Spleen (tissue), 11 donors: Measurements from ENCODE around the gene ARL6IP1. TPM values are rescaled to one million over a fixed set of nuclear protein-coding genes. Genes with fewer than 3 reads are reported as not detected.
A peak's percentile ranks its signal among the peaks of the same experiment; 100 is the strongest.
"Not testable (repeated sequence)": the region's sequence is repeated elsewhere in the genome, so short reads cannot be mapped to it uniquely, and the experiment has no call there.

Experiments
- DNase-seq: peaks from one replicate; pipeline ENCODE4 v3.0.0-alpha.2; 2020
- H3K27ac ChIP-seq, 8 donors: fragments of 200-600 bp; sonication (generic) in 7 of 8; 1 replicate in 4 of 8; 2 replicates in 4 of 8; pipeline versions ENCODE4 v1.5.0 to v1.8.0; 2016 to 2021; ENCODE audit warnings: inconsistent platforms in 4 of 8, mild to moderate bottlenecking in 4 of 8, moderate library complexity in 1 of 8
- H3K27me3 ChIP-seq, 7 donors: fragments of 200-600 bp; sonication (generic) in 6 of 7; replicated peaks in 1 of 7; 1 replicate in 4 of 7; 2 replicates in 3 of 7; pipeline versions ENCODE4 v1.5.0 to v1.8.0; 2016 to 2021; ENCODE audit warnings: inconsistent platforms in 3 of 7, mild to moderate bottlenecking in 1 of 7
- H3K36me3 ChIP-seq, 6 donors: fragments of 200-600 bp; sonication (generic) in 5 of 6; 1 replicate in 4 of 6; 2 replicates in 2 of 6; pipeline versions ENCODE4 v1.5.0 to v1.8.0; 2016 to 2021; ENCODE audit warnings: inconsistent platforms in 2 of 6
- H3K4me1 ChIP-seq, 6 donors: fragments of 200-600 bp; sonication (generic) in 5 of 6; 1 replicate in 3 of 6; 2 replicates in 3 of 6; pipeline versions ENCODE4 v1.5.0 to v1.8.0; 2016 to 2021; ENCODE audit warnings: inconsistent platforms in 3 of 6
- H3K4me3 ChIP-seq, 8 donors: fragments of 200-600 bp; sonication (generic) in 7 of 8; 1 replicate in 4 of 8; 2 replicates in 4 of 8; pipeline versions ENCODE4 v1.5.0 to v1.8.0; 2016 to 2021; ENCODE audit warnings: inconsistent platforms in 4 of 8, mild to moderate bottlenecking in 4 of 8, moderate library complexity in 2 of 8
- H3K9me3 ChIP-seq, 8 donors: fragments of 200-600 bp; sonication (generic) in 7 of 8; 1 replicate in 4 of 8; 2 replicates in 4 of 8; pipeline versions ENCODE4 v1.5.0 to v1.8.0; 2016 to 2021; ENCODE audit warnings: inconsistent platforms in 4 of 8
- WGBS, 5 donors: extraction: QIAGEN DNeasy Blood & Tissue Kit in 3 of 5; methylation state at CpG; one replicate each; pipeline versions ENCODE4 v1.1.5 to v1.1.7; 2013 to 2018; 5-methylcytosine and 5-hydroxymethylcytosine counted together
- intact Hi-C: fragments of 100-400 bp; cut with DNase I; formaldehyde crosslinking; loops from one replicate; pipeline ENCODE4 v1.15.0; 2023; ENCODE audit warnings: low total_unique reads
- polyA plus RNA-seq, 3 donors: library from polyadenylated mRNA; stranded (reverse); fragments of 200-250 nt; gene quantifications; one replicate each; pipeline ENCODE4 v1.2.1, GENCODE V29; 2013
- total RNA-seq, 7 donors: library from RNA; depleted of rRNA in 3 of 7; stranded (reverse); fragments of >200 nt in 3 of 7; fragmentation: NEBNext Ultra II Directional in 4 of 7; extraction: Animal tissue kit (Norgen Biotek cat#: 25700) in 4 of 7; gene quantifications; one replicate each; pipeline versions ENCODE4 v1.1.0 to v1.2.1, GENCODE V29; 2016 to 2021
- TF ChIP-seq, protein P1 (sequence below), 11 experiments: fragments of 200-600 bp in 7 of 11; fragments of 450-650 bp in 4 of 11; sonication (generic) in 4 of 11; IDR thresholded peaks in 8 of 11; conservative IDR thresholded peaks in 3 of 11; 1 replicate in 7 of 11; 2 replicates in 4 of 11; pipeline versions ENCODE4 v1.4.0 to v1.8.0; 2016 to 2021; ENCODE audit warnings: antibody characterized with exemption in 11 of 11, inconsistent platforms in 4 of 11, mild to moderate bottlenecking in 1 of 11
- donor health status: healthy with polysubstance abuse.
- donor health status: DM: no; HTN: no; CAD: no; lungs with moderate emphysema.
- donor health status: DM: no; HTN: no; CAD: no.
- donor health status: Bipolar disorder and iron deficiency.
- donor health status: healthy.
- donor health status: DM: no; HTN: no; CAD: no.
- donor health status: DM: yes; HTN: yes; CAD: no.

ARL6IP1 gene
- total and polyA plus RNA-seq, 10 donors, result 36.6 to 245 (median 86.8) TPM

DNA sequence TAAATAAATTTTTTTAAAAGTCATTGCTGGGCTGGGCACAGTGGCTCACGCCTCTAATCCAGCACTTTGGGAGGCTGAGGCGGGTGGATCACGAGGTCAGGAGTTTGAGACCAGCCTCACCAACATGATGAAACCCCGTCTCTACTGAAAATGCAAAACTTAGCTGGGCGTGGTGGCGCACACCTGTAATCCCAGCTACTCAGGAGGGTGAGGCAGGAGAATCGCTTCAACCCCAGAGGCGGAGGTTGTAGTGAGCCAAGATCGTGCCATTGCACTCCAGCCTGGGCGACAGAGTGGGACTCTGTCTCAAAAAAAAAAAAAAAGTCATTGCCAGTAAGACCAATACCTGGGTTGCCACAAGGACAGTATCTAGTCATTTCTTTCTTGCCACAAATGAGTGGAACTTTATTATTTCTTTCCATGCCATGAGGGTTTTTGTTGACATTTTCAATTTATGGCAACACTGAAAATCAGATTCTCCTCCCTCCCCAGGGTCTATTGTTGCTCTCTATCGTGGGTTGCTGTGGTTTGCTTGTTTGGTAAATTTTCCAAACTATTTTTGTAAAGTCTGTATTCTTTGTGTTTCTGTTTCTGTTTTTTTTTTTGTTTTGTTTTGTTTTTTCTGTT is 30.9 kb downstream of the ARL6IP1 start:
- 86 to 94% (median 88%) methylated on average over 11 of the region's 11 CpGs for WGBS, 5 donors
- H3K9me3 ChIP-seq, H3K4me1 ChIP-seq, H3K27ac ChIP-seq, H3K4me3 ChIP-seq, H3K27me3 ChIP-seq, intact Hi-C loops, DNase-seq, H3K36me3 ChIP-seq: not testable (repeated sequence)

DNA sequence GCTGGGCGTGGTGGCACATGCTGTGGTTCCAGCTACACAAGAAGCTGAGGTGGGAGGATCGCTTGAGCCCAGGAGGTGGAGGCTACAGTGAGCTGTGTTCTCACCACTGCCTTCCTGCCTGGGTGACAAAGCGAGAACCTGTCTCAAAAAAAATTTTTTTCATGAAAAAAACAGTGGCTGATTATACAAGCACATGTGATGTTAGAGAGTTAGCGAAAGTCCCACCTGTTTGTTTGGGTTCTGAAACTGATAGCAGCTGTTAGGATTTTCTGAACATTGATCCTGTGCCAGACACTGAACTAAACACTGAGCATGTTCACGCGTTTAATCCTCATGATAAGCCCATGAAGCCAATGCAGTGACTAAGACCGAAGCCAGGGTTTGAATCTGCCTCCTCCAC is 34.1 kb downstream of the ARL6IP1 start:
- H3K4me1 ChIP-seq, H3K4me3 ChIP-seq, H3K9me3 ChIP-seq, intact Hi-C loops, H3K27me3 ChIP-seq, H3K36me3 ChIP-seq, DNase-seq, H3K27ac ChIP-seq: not testable (repeated sequence)
- WGBS, 5 donors, result 44 to 63% (median 54%) methylated on average over 6 of the region's 7 CpGs

DNA sequence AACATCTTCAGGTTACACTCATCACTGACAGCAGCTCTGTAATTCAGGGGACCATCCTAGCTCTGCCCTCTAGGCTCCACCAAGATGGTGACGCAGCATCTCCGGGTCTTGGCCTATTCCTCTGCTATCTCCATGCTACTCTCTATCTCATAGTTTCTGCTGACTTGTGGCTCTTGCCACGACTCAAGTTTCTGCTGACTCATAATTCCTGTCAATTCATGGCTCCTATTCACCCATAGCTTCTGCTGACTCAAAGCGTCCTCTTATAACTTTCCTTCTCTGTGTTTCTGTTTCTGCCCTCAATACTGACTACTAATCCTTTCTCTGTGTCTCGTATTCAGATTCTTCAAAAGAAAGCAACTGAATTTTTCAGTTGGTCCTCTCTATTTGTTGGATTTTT is 38.6 kb downstream of the ARL6IP1 start:
- H3K36me3 ChIP-seq, H3K27ac ChIP-seq, DNase-seq, H3K9me3 ChIP-seq, H3K4me1 ChIP-seq, intact Hi-C loops, H3K4me3 ChIP-seq, H3K27me3 ChIP-seq: not testable (repeated sequence)
- 13 to 53% (median 35%) methylated on average over 2 to 3 of the region's 5 CpGs for WGBS, 5 donors

DNA sequence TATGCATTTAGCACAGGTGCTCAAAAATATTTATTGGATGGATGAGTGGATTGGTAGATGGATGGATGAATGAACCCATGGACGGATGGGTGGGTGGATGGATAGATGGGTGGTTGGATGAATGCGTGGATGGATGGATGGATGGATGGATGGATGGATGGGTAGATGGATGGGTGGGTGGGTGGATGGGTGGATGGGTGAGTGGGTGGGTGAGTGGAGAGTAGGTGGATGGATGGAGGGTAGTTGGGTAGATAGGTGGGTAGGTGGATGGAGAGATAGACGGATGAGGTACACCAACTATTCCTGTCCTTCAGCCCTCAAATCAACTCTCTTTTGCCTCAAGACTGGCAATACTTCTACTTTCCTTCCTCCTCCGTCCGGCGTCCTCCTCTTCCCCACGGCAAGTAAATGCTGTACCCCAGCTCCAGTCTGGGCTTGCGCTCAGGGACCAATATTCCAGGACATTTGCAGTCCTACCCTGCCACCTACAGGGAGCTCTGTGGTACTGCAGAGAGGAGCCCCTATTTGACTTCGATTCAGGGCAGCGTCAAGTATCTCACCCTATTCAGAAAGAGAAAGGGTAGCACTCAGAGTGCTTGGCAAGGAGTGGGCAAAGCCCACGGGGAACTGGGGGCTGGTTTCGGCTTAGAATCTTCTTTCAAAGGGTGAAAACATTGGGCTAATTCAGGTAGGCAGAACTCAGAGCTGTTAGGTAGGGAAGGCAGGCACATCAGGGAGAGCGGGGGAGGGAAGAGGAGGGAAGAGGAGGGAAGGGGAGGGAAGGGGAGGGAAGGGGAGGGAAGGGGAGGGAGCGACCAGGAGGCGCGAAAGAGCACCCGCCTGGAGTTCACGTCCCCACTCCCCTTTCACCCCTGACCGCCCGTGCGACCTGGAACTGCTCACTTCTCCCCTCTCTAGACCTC is 41.5 kb downstream of the ARL6IP1 start:
- TF ChIP-seq, protein P1, sequence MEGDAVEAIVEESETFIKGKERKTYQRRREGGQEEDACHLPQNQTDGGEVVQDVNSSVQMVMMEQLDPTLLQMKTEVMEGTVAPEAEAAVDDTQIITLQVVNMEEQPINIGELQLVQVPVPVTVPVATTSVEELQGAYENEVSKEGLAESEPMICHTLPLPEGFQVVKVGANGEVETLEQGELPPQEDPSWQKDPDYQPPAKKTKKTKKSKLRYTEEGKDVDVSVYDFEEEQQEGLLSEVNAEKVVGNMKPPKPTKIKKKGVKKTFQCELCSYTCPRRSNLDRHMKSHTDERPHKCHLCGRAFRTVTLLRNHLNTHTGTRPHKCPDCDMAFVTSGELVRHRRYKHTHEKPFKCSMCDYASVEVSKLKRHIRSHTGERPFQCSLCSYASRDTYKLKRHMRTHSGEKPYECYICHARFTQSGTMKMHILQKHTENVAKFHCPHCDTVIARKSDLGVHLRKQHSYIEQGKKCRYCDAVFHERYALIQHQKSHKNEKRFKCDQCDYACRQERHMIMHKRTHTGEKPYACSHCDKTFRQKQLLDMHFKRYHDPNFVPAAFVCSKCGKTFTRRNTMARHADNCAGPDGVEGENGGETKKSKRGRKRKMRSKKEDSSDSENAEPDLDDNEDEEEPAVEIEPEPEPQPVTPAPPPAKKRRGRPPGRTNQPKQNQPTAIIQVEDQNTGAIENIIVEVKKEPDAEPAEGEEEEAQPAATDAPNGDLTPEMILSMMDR (IDR thresholded peaks at IDR 0.05 in 8 of 11, conservative IDR thresholded peaks at IDR 0.05 in 3 of 11), result peak; percentile 53 to 83 (median 69)
- H3K4me3 ChIP-seq, H3K27ac ChIP-seq, intact Hi-C loops, H3K4me1 ChIP-seq, H3K9me3 ChIP-seq, H3K27me3 ChIP-seq, H3K36me3 ChIP-seq, DNase-seq: not testable (repeated sequence)
- 32 to 40% (median 34%) methylated on average over 6 to 19 of the region's 21 CpGs for WGBS, 5 donors

DNA sequence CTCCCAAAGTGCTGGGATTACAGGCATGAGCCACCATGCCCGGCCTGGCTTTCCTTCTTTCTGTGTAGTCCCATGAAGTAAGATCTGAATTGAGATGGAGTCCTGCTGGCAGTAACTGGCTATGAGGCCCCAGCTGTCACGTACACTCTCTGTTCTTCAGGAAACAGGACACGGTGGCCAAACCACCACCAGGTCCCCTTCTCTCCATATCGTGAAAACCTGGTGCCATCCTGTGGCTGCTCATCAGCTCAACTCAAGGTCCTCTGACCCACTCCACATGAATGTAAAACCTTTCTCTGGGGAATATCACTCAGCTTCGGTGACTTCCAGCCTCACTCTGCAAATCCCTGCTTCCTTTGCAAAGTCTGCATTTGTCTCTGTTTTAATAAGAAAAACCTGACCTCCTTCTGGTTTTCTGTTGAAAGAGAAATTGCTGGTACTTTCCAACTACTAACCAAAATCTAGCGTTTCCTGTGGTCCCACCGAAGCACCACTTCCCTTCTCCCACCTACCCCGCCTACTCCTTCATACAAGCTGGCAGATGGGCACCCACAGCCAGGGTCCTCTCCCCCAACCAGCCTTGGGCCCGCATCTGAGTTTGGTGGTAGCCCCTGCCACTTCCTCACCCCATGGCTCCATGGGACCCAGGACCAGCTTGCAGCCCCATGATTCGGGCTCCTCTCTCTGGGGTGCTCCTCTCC is 43.2 kb downstream of the ARL6IP1 start:
- H3K27me3 ChIP-seq, H3K4me1 ChIP-seq, H3K9me3 ChIP-seq, intact Hi-C loops, H3K36me3 ChIP-seq, DNase-seq, H3K4me3 ChIP-seq, H3K27ac ChIP-seq: not testable (repeated sequence)
- 0 to 31% (median 22%) methylated on average over 2 to 4 of the region's 10 CpGs; no CpG with 5 or more reads in 1 of the 5 donors for WGBS, 5 donors

DNA sequence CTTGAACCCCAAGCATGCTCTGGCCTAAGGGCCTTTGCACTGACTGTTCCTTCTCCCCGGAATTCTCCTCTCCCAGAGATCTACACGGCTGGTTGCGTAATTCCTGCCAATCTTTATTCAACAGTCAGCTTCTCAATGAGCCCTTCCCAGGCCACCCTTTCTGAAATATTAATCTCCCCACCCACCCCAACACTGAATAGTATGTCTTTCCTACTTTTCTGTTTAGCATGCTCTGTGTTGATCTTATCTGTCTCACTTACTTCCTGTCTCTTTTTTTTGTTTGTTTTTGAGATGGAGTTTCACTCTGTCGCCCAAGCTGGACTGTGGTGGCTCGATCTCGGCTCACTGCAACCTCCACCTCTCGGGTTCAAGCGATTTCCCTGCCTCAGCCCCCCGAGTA is 44.7 kb downstream of the ARL6IP1 start:
- intact Hi-C loops, H3K27ac ChIP-seq: not testable (repeated sequence)
- WGBS, 5 donors, result 48 to 60% (median 55%) methylated on average over 9 of the region's 9 CpGs

DNA sequence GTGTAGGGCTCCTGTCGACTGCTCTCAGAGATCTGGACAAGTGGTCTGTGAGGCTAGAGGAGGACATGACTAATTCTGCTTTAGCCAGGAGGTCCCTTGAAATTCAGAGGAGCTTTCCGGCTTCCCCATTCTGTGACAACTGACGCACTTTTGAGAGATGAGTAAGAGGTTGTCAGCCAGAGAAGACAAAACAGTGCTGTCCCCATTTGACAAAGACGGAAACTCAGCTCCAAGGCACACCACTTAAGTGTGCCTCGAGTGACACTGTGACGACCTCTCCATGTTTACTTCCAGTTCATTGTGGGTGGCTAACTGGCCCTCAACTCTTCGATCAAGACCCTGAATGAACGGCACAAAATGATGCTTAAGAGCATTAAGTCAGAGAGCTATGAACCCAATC is 58.5 kb downstream of the ARL6IP1 start:
- H3K27ac ChIP-seq, H3K4me3 ChIP-seq, DNase-seq, H3K9me3 ChIP-seq, H3K4me1 ChIP-seq, H3K36me3 ChIP-seq, intact Hi-C loops, H3K27me3 ChIP-seq: not testable (repeated sequence)
- WGBS, 5 donors, result 52 to 72% (median 61%) methylated on average over 2 to 5 of the region's 8 CpGs; no CpG with 5 or more reads in 1 of the 5 donors

More for the DNA sequence above, 44.7 kb downstream of the ARL6IP1 start:
- H3K4me3 ChIP-seq, H3K9me3 ChIP-seq, DNase-seq, H3K4me1 ChIP-seq, H3K36me3 ChIP-seq, H3K27me3 ChIP-seq: not testable (repeated sequence)
